NCI-H526 (cell line): ENCODE measurements around the gene NEDD9.
A peak's percentile ranks its signal among the peaks of the same experiment; 100 is the strongest.

Experiments
- DNase-seq, 2 experiments: peaks; one replicate each; lab custom pipeline; 2025; lab: John Stamatoyannopoulos, UW

The NEDD9 gene, protein sequence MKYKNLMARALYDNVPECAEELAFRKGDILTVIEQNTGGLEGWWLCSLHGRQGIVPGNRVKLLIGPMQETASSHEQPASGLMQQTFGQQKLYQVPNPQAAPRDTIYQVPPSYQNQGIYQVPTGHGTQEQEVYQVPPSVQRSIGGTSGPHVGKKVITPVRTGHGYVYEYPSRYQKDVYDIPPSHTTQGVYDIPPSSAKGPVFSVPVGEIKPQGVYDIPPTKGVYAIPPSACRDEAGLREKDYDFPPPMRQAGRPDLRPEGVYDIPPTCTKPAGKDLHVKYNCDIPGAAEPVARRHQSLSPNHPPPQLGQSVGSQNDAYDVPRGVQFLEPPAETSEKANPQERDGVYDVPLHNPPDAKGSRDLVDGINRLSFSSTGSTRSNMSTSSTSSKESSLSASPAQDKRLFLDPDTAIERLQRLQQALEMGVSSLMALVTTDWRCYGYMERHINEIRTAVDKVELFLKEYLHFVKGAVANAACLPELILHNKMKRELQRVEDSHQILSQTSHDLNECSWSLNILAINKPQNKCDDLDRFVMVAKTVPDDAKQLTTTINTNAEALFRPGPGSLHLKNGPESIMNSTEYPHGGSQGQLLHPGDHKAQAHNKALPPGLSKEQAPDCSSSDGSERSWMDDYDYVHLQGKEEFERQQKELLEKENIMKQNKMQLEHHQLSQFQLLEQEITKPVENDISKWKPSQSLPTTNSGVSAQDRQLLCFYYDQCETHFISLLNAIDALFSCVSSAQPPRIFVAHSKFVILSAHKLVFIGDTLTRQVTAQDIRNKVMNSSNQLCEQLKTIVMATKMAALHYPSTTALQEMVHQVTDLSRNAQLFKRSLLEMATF

DNA sequence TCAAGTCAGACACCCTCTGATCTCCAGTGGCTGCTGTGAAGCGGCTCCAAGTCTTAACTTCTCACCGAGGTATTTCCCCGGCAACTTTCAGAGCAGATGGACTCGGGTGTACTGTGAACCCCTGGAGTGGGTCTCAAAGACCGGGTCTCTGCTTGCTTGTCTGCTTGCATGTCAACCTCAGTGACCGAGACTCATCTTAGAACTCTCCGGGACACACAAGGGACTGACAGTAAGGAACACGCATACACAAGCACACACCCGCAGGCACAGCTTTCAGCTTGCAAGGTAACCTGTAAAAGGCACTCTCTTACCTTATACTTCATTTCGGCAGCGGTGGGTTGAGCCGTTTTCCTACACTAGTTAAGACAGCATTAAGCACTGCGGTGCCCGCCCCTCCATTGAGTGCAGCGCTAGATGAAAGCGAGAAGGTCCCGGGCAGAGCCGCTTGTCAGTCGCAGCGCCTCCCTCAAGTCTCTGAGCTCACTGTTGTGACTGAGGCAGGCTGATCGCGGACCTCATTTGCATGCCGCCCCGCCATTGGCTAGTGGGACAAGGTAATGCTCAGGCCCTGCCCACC is at the start of gene NEDD9:
Gene NEDD9, minus strand, starts transcription at position 476 of the 577 bp plus-strand sequence. Its CDS starts 153 bp downstream, at position 323.
- DNase-seq, result peak; percentile 90 to 94

GRCh38 chr6:11282245-11282644 is 49.8 kb upstream of the NEDD9 start:
- DNase-seq, result no peak

- DNase-seq, result no peak
Observed at GRCh38 chr6:11280394-11280793, 47.9 kb upstream of the NEDD9 start.

DNA sequence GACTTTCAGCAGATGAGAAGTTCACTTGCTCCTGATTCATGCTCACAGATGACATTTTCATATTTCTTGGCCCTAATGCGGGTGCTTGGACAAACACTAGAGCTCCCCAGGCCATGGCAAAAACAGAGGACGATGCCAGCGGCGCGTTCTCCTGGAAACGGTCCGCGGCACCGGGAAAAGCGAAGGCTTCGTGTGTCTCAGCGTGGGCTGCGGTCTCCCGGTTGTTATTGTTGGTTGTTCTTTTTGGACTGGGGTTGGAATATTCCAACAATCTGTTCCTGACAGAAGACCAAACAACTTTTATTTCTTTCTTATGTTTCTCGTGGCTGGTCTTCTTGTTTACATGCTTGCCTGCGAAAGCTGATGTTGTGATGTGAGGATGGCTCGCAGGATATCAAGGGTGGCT is 46.8 kb upstream of the NEDD9 start:
- DNase-seq, result no peak

DNA sequence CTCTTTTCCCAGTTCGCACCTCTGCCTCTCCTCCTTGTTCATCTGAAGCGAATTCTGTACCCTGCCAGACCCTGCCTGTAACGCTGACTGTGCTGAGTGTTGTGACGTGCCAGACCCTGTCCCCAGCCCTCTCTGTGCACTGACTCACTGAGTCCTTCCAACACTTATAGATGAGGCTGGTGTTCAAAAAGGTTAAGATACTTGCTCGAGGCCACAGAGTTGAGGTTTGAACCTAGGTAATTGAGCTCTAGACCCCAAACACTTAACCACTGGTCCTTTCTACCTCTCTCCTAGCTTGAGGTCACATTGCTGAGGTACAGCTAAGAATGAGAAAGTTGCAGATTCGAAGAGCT is 45.7 kb upstream of the NEDD9 start:
- DNase-seq, result no peak

GRCh38 chr6:11277275-11278206 is 45.1 kb upstream of the NEDD9 start:
- DNase-seq, result no peak

DNA sequence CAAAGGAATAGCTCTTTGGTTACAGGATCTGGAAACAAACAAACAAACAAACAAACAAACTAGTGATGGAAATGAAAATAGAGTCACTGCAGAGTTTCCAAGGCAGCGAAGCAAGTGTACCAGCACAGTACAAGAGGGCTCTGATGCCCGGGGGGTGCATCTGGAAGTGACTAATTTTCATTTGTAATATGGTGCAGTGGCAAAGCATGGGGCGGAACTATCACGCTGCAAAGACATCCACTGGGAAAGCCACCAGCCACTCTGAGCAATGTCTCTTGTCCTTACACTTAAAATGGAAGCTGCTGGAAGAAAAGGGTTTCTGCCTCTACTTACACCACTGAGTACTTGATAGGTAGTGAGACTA is 44.4 kb upstream of the NEDD9 start:
- DNase-seq, result no peak

DNA sequence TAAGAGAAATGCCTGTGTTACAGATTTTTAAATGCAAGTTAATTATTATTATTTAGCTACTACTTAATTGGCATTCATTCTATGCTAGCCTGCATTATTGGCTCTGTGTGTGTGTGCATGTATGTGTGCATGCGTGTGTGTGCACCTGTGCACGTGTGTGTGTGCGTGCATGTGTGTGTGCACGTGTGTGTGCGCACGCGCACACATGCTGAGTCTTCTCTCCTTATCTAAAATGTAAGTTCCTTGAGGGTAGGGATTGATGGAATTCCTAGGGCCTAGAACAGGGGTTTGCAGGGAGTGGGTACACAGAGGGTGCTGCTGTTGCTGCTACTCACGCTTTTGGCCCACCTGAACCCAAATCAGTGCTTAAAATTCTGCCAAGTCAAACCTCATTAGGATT is 43.8 kb upstream of the NEDD9 start:
- DNase-seq, result no peak

GRCh38 chr6:11275598-11275997 is 43.1 kb upstream of the NEDD9 start:
- DNase-seq, result peak in 1 of 2 experiments; percentile 20

DNA sequence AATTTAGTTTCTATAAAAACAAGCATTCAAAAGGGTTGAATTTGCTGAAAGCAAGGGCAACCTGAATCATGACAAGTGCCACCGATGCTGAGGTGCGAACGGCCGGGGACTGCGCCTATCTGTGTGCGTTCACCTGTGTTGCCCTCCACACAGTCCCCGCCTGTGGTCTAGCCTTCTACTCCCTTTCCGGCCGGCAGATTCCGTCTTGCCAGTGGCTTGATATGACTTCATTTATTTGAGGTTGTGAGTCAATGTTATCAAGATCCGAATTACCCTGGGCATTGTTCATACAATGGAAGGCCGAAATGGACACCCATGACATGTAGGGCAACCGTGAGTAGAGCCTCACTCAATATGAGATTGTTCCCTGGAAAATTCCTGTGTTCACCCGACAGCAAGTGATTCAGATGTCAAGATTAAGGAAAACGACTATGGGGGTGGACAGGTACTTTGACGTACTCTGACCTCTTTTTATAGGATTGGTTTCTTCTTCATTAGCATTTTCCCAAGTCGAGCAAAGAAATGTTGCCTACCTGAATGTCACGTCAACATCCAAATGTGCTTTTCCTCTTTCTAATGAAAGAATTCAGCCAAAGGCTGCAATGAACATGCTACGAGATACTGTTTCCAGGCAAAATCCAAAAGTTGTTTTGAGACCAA is 41.1 kb upstream of the NEDD9 start:
- DNase-seq, result no peak

- no peak for DNase-seq
Observed at GRCh38 chr6:11272491-11273192, 40.2 kb upstream of the NEDD9 start.

- no peak for DNase-seq
Observed at GRCh38 chr6:11271228-11272020, 39.0 kb upstream of the NEDD9 start.

DNA sequence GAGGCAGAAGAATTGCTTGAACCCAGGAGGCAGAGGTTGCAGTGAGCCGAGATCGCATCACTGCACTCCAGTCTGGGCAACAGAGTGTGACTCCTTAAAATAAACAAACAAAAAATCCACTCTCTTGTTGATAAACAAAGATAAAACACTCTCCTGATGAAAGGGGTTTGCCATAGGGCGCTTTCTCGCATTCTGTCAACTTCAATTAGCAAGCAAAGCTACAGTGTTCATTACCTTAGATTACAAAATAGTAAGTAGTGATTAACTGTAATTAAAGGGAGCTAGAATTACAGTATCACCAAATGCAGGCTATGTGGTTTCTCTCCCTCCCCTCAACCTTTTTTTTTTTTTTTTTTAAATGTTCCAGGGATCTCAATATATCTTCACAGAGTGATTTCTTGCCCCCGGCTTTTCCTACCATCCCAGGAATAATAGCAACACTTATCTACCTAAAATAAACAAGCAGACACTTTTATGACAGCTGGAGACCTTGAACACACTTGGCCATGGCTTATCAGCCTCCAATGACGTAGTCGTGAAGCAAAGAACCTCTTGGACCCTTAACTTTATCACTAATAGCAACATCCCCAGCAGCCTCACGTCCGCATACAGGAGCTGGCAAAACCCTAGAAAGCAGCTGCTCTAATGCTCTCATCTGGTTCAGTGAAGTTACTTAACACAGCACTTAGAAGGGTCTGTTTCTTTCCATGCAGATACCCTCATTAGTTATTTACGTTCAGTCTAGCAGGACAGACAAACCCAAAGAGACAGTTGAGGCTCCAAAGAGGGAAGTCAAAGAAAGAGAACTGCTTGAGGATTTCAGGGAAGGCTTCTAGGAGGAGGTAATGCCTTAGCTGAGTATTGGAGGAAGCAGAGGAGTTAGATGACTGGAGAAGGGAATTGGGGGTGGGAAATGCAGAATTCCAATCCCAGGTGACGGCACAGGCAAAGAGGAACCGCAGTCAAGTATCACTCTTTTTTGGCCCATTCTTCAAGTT is 37.9 kb upstream of the NEDD9 start:
- DNase-seq, result no peak

DNA sequence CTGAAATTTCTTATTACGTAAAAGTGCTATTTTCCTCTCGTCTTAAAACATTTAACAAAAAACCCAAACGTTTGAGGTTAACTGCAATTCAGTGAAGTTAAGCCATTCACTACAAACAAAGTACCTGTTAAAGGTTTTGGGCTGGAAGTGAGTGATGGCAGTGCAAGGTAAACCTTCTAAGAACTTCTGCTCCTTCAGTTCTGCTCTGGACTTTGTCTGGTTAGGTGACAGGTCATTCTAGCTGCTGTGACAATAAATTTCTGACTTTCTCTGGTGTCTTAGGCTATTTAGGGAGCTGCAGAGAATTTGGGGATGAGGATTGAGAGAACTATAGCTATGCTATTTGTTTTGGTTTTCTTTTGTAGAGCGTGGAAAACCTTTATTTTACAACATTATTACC is 36.5 kb upstream of the NEDD9 start:
- DNase-seq, result no peak

- DNase-seq, result no peak
Observed at GRCh38 chr6:11266926-11267325, 34.5 kb upstream of the NEDD9 start.

DNA sequence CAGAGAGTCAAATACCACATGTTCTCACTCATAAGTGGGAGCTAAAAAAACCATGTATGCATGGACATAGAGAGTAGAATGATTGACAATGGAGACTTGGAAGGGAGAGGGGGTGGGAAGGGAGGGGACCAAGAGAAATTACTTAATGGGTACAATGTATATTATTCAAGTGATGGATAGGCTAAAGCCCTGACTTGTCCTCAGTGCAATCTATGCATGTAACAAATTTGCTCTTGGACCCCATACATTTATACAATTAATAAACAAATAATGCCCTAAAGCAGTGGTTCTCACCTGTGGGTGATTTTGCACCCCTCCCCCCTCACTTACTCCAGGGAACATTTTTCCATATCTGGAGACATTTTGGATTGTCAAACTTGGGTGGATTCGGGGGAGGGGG is 33.5 kb upstream of the NEDD9 start:
- no peak for DNase-seq

GRCh38 chr6:11264100-11264499 is 31.6 kb upstream of the NEDD9 start:
- no peak for DNase-seq

- no peak for DNase-seq
Observed at GRCh38 chr6:11263291-11263775, 30.9 kb upstream of the NEDD9 start.
